Astrocyte (in vitro differentiated cells and primary cell): ENCODE measurements around the gene BRI3. TPM values are rescaled to one million over a fixed set of nuclear protein-coding genes. Genes with fewer than 3 reads are reported as not detected.

ENCODE experiments used
- DNase-seq: peaks from one replicate; pipeline ENCODE4 v3.0.0-alpha.2; 2010; ENCODE audit warnings: low read depth
- FAIRE-seq: peaks from 2 replicates; lab custom pipeline; 2011; peaks lifted over from hg19 to GRCh38; lab: Jason Lieb, UNC
- H2AFZ ChIP-seq: 2 replicates; pipeline ENCODE4 v1.6.0; 2012; ENCODE audit warnings: low read depth, low read length, inconsistent platforms
- H3K27ac ChIP-seq: 2 replicates; pipeline ENCODE4 v1.5.1; 2011; ENCODE audit warnings: low read depth, low read length, inconsistent platforms
- H3K27me3 ChIP-seq: 2 replicates; pipeline ENCODE4 v1.6.0; 2011; ENCODE audit warnings: low read length, inconsistent platforms; ENCODE audit not compliant: insufficient read depth
- H3K36me3 ChIP-seq: 2 replicates; pipeline ENCODE4 v1.5.1; 2011; ENCODE audit warnings: low read length, inconsistent platforms; ENCODE audit not compliant: insufficient read depth
- H3K4me1 ChIP-seq: 2 replicates; pipeline ENCODE4 v1.5.1; 2011; ENCODE audit warnings: low read length, inconsistent platforms; ENCODE audit not compliant: insufficient read depth
- H3K4me2 ChIP-seq: 2 replicates; pipeline ENCODE4 v1.6.0; 2012; ENCODE audit warnings: low read length, inconsistent platforms
- H3K4me3 ChIP-seq: 2 replicates; pipeline ENCODE4 v1.5.1; 2011; ENCODE audit warnings: low read depth, mild to moderate bottlenecking, low read length, inconsistent platforms; ENCODE audit not compliant: insufficient read depth
- H3K79me2 ChIP-seq: 2 replicates; pipeline ENCODE4 v1.6.0; 2012; ENCODE audit warnings: mild to moderate bottlenecking, low read length, inconsistent platforms; ENCODE audit not compliant: insufficient read depth
- H3K9ac ChIP-seq: 2 replicates; pipeline ENCODE4 v1.6.0; 2012; ENCODE audit warnings: mild to moderate bottlenecking, low read length, inconsistent platforms
- H3K9me3 ChIP-seq: 2 replicates; pipeline ENCODE4 v1.5.1; 2012; ENCODE audit warnings: low read depth, mild to moderate bottlenecking, low read length, inconsistent platforms; ENCODE audit not compliant: insufficient read depth
- H4K20me1 ChIP-seq: 2 replicates; pipeline ENCODE4 v1.6.0; 2012; ENCODE audit warnings: low read length, inconsistent platforms; ENCODE audit not compliant: insufficient read depth
- H3K27ac Mint-ChIP-seq: one replicate; pipeline ENCODE4 v1.8.0; 2021; ENCODE audit warnings: mild to moderate bottlenecking, mixed read lengths; ENCODE audit not compliant: unreplicated experiment
- H3K27me3 Mint-ChIP-seq: one replicate; pipeline ENCODE4 v1.8.0; 2021; ENCODE audit warnings: low read depth, mixed read lengths; ENCODE audit not compliant: unreplicated experiment
- H3K36me3 Mint-ChIP-seq: one replicate; pipeline ENCODE4 v1.8.0; 2021; ENCODE audit warnings: low read depth, mixed read lengths; ENCODE audit not compliant: unreplicated experiment
- H3K4me1 Mint-ChIP-seq: one replicate; pipeline ENCODE4 v1.8.0; 2021; ENCODE audit warnings: low read depth, mixed read lengths; ENCODE audit not compliant: unreplicated experiment
- H3K4me3 Mint-ChIP-seq: one replicate; pipeline ENCODE4 v1.8.0; 2021; ENCODE audit warnings: mild to moderate bottlenecking, moderate library complexity, mixed read lengths; ENCODE audit not compliant: unreplicated experiment
- H3K9me3 Mint-ChIP-seq: one replicate; pipeline ENCODE4 v1.8.0; 2021; ENCODE audit warnings: mild to moderate bottlenecking, mixed read lengths; ENCODE audit not compliant: unreplicated experiment
- CTCF ChIP-seq: IDR thresholded peaks from 2 replicates; pipeline ENCODE4 v1.5.1; 2011; ENCODE audit warnings: low read depth, mild to moderate bottlenecking, inconsistent platforms, low read length, moderate library complexity; ENCODE audit not compliant: insufficient read depth
- EZH2 ChIP-seq: IDR thresholded peaks from 2 replicates; pipeline ENCODE4 v1.6.1; 2012; ENCODE audit warnings: mild to moderate bottlenecking, low read length, inconsistent platforms; ENCODE audit not compliant: insufficient read depth
- total RNA-seq: library from RNA; stranded (reverse); gene quantifications from 2 replicates; pipeline ENCODE4 v1.2.1, GENCODE V29; 2021

BRI3 gene
- total RNA-seq, 1 donor from 2014 or later = 195 TPM

GRCh38 chr7:98287486-98287959, 6.0 kb downstream of the BRI3 start:
- H3K27ac ChIP-seq = no peak overlapping the region
- H3K27me3 ChIP-seq = no peaks in the 10 kb centered on the region
- no peaks in the 10 kb centered on the region for H3K9me3 ChIP-seq
- no peak overlapping the region for H3K4me3 ChIP-seq
- Mint-ChIP-seq H3K9me3 (no peaks in the 10 kb centered on the region), H3K27me3 (no peaks in the 10 kb centered on the region), H3K4me3 (no peak overlapping the region), H3K36me3 (peaks cover 1% of the 10 kb centered on the region), H3K27ac (no peak overlapping the region), H3K4me1 (peaks cover 23% of the 10 kb centered on the region)
- H3K4me2 ChIP-seq = no peak overlapping the region
- H3K79me2 ChIP-seq = peaks cover 85% of the 10 kb centered on the region
- DNase-seq = no peak
- TF ChIP-seq EZH2 (no peak), CTCF (no peak)
- no peak overlapping the region for H3K9ac ChIP-seq
- peaks cover 90% of the 10 kb centered on the region for H4K20me1 ChIP-seq
- peaks cover 2% of the 10 kb centered on the region for H3K36me3 ChIP-seq
- no peak overlapping the region for H2AFZ ChIP-seq
- peaks cover 44% of the 10 kb centered on the region for H3K4me1 ChIP-seq
- FAIRE-seq = no peak

DNA sequence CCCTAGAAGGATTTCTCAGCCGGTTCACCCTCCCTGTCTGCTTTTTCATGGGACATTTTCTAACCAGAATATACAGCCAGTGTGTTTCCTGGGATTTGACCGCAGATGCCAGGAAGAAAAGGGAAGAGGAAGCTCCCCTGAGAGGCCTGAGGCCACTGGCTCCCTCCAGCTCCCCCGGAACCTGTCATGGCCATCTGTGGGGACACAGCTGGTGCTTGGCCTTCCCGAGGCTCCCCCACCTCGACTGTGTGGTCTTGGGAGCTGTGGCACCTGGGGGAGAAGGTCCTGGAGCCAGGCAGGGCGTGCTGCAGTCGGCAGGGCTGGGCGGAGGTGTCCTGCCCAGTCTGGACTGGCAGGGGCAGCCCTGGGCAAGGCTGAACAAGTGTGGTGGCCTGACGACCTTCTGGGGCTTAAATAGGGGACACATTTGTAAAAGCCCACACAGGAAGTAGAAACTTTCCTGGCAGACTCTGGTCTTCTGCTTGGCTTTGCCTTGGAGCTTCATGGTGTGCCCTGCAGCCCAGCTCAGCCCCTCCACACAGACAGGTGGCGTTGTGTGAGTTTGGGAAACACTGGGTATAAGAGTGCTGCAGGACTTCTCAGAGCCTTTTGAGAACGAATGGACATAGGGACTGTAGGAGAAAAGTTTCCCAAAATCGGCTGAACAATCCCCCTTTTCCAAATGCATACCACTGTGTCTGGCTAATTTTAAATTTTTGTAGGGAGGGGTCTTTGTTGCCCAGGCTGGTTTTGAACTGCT, 6.8 kb downstream of the BRI3 start:
- TF ChIP-seq EZH2 = no peak
- TF ChIP-seq CTCF = no peak
- no peak for DNase-seq
- Histone ChIP-seq H3K36me3 (peaks cover 7% of the 10 kb centered on the region), H3K27ac (no peak overlapping the region), H3K4me3 (no peak overlapping the region), H3K79me2 (peaks cover 78% of the 10 kb centered on the region), H4K20me1 (peaks cover 85% of the 10 kb centered on the region), H3K4me2 (no peak overlapping the region), H2AFZ (no peak overlapping the region), H3K9ac (no peak overlapping the region), H3K9me3 (no peaks in the 10 kb centered on the region), H3K4me1 (peaks cover 38% of the 10 kb centered on the region), H3K27me3 (no peaks in the 10 kb centered on the region)
- H3K4me3 Mint-ChIP-seq = no peak overlapping the region
- FAIRE-seq = no peak
- H3K36me3 Mint-ChIP-seq = no peaks in the 10 kb centered on the region
- peaks cover 16% of the 10 kb centered on the region for H3K4me1 Mint-ChIP-seq
- H3K9me3 Mint-ChIP-seq = no peaks in the 10 kb centered on the region
- no peaks in the 10 kb centered on the region for H3K27me3 Mint-ChIP-seq
- H3K27ac Mint-ChIP-seq = no peak overlapping the region

DNA sequence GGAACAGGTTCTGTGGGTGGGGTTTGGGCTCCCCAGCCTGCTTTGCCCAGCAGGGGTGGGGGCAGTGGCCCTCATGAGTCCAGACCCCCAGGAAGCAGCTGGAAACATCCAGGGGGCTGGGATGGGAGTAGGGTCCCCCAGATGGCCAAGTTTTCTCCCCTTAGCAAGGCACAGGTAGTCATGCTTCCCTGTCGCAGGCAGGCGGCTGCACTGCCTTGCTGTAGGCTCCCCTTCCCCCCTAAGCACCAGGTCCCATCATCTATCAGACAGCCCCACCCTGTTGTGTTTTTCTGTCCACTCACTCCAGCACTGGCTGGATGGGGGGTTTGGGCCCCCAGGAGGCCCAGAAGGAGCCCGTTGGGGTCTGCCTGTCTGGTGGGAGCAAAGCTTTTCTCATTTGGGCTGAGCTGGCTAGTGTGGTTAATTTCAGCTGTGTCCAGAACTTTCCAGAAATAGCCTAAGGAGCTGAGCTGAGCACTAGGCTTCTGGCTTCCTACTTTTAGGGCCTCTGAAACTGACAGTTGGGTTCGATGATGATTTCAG, 7.9 kb downstream of the BRI3 start:
- H3K79me2 ChIP-seq = peaks cover 66% of the 10 kb centered on the region
- TF ChIP-seq CTCF (no peak), EZH2 (no peak)
- H3K4me1 ChIP-seq = peaks cover 26% of the 10 kb centered on the region
- no peak overlapping the region for H2AFZ ChIP-seq
- no peaks in the 10 kb centered on the region for H3K27me3 ChIP-seq
- Mint-ChIP-seq H3K27ac (peak overlapping the region; percentile 34), H3K4me1 (peaks cover 13% of the 10 kb centered on the region), H3K9me3 (no peaks in the 10 kb centered on the region), H3K36me3 (no peaks in the 10 kb centered on the region), H3K4me3 (no peak overlapping the region), H3K27me3 (no peaks in the 10 kb centered on the region)
- H3K9me3 ChIP-seq = no peaks in the 10 kb centered on the region
- H4K20me1 ChIP-seq = peaks cover 78% of the 10 kb centered on the region
- no peak overlapping the region for H3K27ac ChIP-seq
- no peak overlapping the region for H3K4me3 ChIP-seq
- DNase-seq = no peak
- FAIRE-seq = no peak
- H3K9ac ChIP-seq = no peak overlapping the region
- H3K36me3 ChIP-seq = peaks cover 7% of the 10 kb centered on the region
- H3K4me2 ChIP-seq = no peak overlapping the region
